GM19239 (cell line): ENCODE results near the gene CCDC197.

Experiments used
- DNase-seq: peaks from one replicate; pipeline ENCODE4 v3.0.0; 2011; ENCODE audit warnings: low spot score; ENCODE audit not compliant: insufficient read length
- FAIRE-seq: peaks from 2 replicates; lab custom pipeline; 2011; peaks lifted over from hg19 to GRCh38; lab: Jason Lieb, UNC

The CCDC197 gene

GRCh38 chr14:93997082-93997481 lies at the start of gene CCDC197:
TSS of gene CCDC197 (plus strand) at chr14:93997301. CDS start at chr14:93998132, 831 bp downstream.
- DNase-seq (no peak), FAIRE-seq (no peak)

- FAIRE-seq = no peak
- no peak for DNase-seq
Measured at GRCh38 chr14:93949511-93950075, 47.5 kb upstream of the CCDC197 start.

GRCh38 chr14:93950948-93951634 lies 46.0 kb upstream of the CCDC197 start:
- FAIRE-seq = no peak
- DNase-seq = no peak

- FAIRE-seq (peak; percentile 47), DNase-seq (no peak)
Measured at GRCh38 chr14:93951635-93952540, 45.2 kb upstream of the CCDC197 start.

GRCh38 chr14:93952829-93953228 lies 44.3 kb upstream of the CCDC197 start:
- no peak for DNase-seq
- no peak for FAIRE-seq

GRCh38 chr14:93953263-93953662 lies 43.8 kb upstream of the CCDC197 start:
- FAIRE-seq (no peak), DNase-seq (no peak)

GRCh38 chr14:93953739-93954515 lies 43.2 kb upstream of the CCDC197 start:
- FAIRE-seq = no peak
- no peak for DNase-seq

GRCh38 chr14:93954516-93954830 lies 42.6 kb upstream of the CCDC197 start:
- FAIRE-seq (no peak), DNase-seq (no peak)

GRCh38 chr14:93954900-93955849 lies 41.9 kb upstream of the CCDC197 start:
- peak; percentile 98 for FAIRE-seq

GRCh38 chr14:93955850-93956481 lies 41.1 kb upstream of the CCDC197 start:
- DNase-seq (no peak), FAIRE-seq (no peak)

More at GRCh38 chr14:93954900-93955849, 41.9 kb upstream of the CCDC197 start:
- peak; percentile 61 for DNase-seq

- FAIRE-seq (peak; percentile 42), DNase-seq (no peak)
Measured at GRCh38 chr14:93956514-93957332, 40.4 kb upstream of the CCDC197 start.

- FAIRE-seq = no peak
- no peak for DNase-seq
Measured at GRCh38 chr14:93957333-93957710, 39.8 kb upstream of the CCDC197 start.

GRCh38 chr14:93957751-93958566 lies 39.1 kb upstream of the CCDC197 start:
- DNase-seq = no peak
- FAIRE-seq = no peak

GRCh38 chr14:93958567-93959238 lies 38.4 kb upstream of the CCDC197 start:
- FAIRE-seq (no peak), DNase-seq (no peak)

- peak; percentile 99 for FAIRE-seq
- peak; percentile 70 for DNase-seq
Measured at GRCh38 chr14:93959239-93960107, 37.6 kb upstream of the CCDC197 start.

- FAIRE-seq (peak; percentile 35), DNase-seq (no peak)
Measured at GRCh38 chr14:93960108-93960475, 37.0 kb upstream of the CCDC197 start.
